ENCODE results near the gene LSM4.

The LSM4 gene

DNA sequence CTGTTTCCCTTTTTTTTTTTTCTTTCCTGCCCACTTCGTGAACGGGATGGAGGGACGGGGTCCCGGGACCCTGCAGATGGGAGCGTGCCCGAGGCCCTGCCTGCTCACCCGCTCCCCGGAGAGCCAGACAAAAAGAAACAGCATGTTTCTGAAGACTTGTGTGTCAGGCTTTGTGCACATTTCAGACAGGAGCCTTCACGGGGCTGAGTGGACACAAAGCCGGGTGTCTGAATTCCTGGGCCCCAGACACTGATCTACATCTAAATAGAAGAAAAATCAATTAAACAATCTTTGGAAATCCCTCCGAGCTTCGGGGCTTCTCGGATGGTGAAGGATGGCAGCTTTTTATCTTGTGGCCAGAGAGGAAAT lies 21.7 kb upstream of the LSM4 start:
- Mint-ChIP-seq H3K4me1 (peaks cover 46% of the 10 kb centered on the region), H3K27ac (peak overlapping the region; percentile 19), H3K36me3 (ENCODE audit: low read depth) (no peaks in the 10 kb centered on the region), H3K9me3 (no peaks in the 10 kb centered on the region), H3K4me3 (no peak overlapping the region), H3K27me3 (ENCODE audit: low read depth, poor library complexity) (peaks cover 57% of the 10 kb centered on the region)
- DNase-seq, result no peak
- TF ChIP-seq, protein P1, sequence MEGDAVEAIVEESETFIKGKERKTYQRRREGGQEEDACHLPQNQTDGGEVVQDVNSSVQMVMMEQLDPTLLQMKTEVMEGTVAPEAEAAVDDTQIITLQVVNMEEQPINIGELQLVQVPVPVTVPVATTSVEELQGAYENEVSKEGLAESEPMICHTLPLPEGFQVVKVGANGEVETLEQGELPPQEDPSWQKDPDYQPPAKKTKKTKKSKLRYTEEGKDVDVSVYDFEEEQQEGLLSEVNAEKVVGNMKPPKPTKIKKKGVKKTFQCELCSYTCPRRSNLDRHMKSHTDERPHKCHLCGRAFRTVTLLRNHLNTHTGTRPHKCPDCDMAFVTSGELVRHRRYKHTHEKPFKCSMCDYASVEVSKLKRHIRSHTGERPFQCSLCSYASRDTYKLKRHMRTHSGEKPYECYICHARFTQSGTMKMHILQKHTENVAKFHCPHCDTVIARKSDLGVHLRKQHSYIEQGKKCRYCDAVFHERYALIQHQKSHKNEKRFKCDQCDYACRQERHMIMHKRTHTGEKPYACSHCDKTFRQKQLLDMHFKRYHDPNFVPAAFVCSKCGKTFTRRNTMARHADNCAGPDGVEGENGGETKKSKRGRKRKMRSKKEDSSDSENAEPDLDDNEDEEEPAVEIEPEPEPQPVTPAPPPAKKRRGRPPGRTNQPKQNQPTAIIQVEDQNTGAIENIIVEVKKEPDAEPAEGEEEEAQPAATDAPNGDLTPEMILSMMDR (IDR thresholded peaks at IDR 0.05), result no peak

DNA sequence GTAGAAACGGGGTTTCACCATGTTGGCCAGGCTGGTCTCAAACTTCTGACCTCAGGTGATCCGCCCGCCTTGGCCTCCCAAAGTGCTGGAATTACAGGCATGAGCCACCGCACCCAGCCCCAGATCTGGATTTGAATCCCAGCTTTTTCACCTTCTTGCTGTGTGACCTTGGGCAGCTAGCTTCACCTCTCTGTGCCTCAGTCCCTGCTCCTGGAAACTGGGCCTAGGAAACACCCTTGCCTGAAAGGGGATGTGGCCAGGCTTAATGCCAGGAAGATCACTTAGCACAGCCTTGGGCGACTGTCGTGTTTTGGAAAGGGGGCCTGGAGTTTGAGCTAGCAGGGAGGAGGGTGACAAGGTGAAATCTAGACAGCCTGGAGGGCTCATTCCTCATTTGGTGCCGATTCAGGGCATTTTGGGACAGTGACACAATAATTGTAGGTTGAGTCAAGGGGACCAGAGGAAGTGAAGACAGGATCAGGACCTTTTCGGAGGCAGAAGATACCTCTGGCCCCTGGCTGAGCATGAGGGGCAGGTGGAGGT lies 19.3 kb upstream of the LSM4 start:
- no peak for DNase-seq
- no peak overlapping the region for H3K4me3 Mint-ChIP-seq
- no peaks in the 10 kb centered on the region for H3K9me3 Mint-ChIP-seq
- TF ChIP-seq, protein P1 (IDR thresholded peaks at IDR 0.05), result no peak
- H3K27ac Mint-ChIP-seq, result no peak overlapping the region
- H3K36me3 Mint-ChIP-seq (ENCODE audit: low read depth), result no peaks in the 10 kb centered on the region
- peaks cover 48% of the 10 kb centered on the region for H3K4me1 Mint-ChIP-seq
- H3K27me3 Mint-ChIP-seq (ENCODE audit: low read depth, poor library complexity), result peaks cover 57% of the 10 kb centered on the region

DNA sequence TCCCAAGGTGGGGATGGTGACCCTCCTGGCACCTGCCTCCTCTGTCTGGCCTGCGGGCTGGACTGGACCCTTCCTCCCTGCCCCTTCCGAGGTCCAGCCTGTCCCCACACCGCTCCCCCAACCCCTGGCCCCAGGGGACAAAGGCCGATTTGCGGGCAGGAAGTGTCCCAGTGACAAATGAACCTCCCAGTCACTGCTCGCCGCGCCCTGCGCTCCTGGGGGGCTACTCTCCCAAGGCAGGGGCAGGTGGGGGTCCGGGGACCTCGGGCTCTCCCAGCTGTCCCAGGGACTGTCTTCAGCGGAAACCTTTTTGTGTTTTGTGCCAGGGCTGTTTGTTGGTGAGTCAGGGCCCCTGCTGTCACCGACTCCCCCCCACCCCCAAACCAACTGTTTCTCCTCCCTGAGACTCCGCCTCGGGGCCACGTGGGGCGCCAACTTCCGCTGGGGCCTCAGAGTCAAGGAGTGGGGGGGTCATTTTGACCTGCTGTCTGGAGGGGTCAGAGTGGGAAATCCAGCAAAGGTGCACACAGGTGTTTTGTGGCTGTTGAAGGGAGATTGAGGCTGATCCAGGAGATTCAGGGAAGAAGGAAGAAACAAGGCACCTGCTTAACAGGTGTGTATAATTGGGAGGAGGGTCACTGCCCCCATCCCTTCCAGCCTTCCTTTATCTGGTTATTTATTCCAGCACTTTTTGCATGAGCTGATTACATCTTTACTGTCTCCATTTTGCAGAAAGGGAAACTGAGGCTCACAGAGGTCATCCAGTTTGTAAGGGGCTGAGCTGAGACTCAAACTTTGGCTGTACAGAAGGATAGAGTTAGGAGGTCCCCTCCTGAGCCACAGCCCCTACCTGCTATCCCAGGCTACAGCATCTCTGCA lies 18.4 kb upstream of the LSM4 start:
- Mint-ChIP-seq H3K36me3 (ENCODE audit: low read depth) (no peaks in the 10 kb centered on the region), H3K4me1 (peaks cover 38% of the 10 kb centered on the region), H3K4me3 (peak overlapping the region; percentile 86), H3K27ac (no peak overlapping the region), H3K9me3 (no peaks in the 10 kb centered on the region), H3K27me3 (ENCODE audit: low read depth, poor library complexity) (peaks cover 50% of the 10 kb centered on the region)
- peak; percentile 40 for DNase-seq
- TF ChIP-seq, protein P1 (IDR thresholded peaks at IDR 0.05), result no peak

DNA sequence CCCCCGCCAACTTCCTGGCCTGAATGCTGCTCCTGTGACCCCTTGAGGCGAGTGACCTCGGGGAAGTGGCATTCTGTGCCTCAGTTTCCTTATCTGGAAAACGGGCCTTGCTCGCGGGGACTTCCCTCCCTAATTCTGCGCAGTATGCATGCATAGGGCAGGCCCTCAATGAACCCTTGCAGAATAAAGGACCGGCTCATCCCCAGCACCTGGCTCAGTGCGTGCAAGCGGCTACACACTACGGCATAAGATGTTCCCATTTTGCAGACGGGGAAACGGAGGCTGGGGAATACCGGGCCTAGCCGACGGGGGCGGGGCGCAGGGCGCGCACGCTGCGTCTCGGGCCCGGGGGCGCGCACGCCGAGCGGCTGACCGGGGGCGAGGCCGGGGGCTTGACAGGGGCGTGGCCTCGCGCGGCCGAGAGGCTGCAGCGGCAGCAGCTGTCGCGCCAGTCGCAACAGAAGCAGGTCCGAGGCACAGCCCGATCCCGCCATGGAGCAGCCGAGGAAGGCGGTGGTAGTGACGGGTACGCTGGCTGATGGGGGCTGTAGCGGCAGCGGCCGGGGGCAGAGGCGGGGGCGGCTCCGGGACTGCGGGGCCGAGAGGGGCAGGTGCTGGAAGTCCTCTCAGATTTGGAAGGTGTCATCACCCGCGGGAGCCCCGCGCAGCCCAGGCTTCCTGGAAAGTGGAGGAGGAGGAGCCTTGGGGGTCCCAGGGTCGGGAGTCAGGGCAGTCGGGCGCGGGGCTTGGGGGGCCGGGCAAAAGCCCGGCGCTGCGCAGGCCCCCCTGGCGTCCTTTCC lies 17.5 kb upstream of the LSM4 start, which contains the start of gene PGPEP1:
PGPEP1 (plus strand) TSS at position 409 of the 800 bp plus-strand sequence; CDS start at position 493, 84 bp downstream.
- Mint-ChIP-seq H3K4me1 (peaks cover 34% of the 10 kb centered on the region), H3K27me3 (ENCODE audit: low read depth, poor library complexity) (peaks cover 41% of the 10 kb centered on the region), H3K27ac (no peak within 1 kb of the TSS), H3K4me3 (peak within 1 kb of the TSS; percentile 86), H3K36me3 (ENCODE audit: low read depth) (no peaks in the 10 kb centered on the region), H3K9me3 (no peaks in the 10 kb centered on the region)
- peak; percentile 81 for DNase-seq
- TF ChIP-seq, protein P1 (IDR thresholded peaks at IDR 0.05), result no peak

DNA sequence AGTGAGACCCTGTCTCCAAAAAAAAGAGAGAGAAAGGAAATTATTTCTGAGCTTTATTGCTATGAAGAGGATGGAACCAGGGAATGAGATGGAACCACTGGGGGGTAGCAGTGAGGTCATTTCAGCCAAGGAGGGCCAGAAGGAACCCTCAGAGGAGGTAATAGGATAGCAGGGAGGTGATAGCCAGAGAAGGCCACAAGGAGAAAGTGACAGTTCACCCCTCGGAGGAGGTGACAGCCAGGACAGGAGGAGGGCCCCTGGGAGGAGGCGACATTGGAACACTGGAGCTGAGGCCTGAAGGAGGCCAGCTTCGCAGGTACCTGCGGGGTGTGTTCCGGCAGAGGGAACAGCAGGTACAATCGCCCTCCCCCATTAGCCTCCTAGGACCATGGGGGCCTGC lies 16.8 kb upstream of the LSM4 start:
- H3K27me3 Mint-ChIP-seq (ENCODE audit: low read depth, poor library complexity), result peaks cover 38% of the 10 kb centered on the region
- no peak overlapping the region for H3K27ac Mint-ChIP-seq
- TF ChIP-seq, protein P1 (IDR thresholded peaks at IDR 0.05), result no peak
- H3K36me3 Mint-ChIP-seq (ENCODE audit: low read depth), result no peaks in the 10 kb centered on the region
- no peaks in the 10 kb centered on the region for H3K9me3 Mint-ChIP-seq
- peak; percentile 25 for DNase-seq
- H3K4me1 Mint-ChIP-seq, result peaks cover 28% of the 10 kb centered on the region
- peak overlapping the region; percentile 86 for H3K4me3 Mint-ChIP-seq
